HG03060 (cell line): Measurements from ENCODE around the gene C6orf52.
"Not testable (repeated sequence)": the region's sequence is repeated elsewhere in the genome, so short reads cannot be mapped to it uniquely, and the experiment has no call there.

Experiments
- ATAC-seq: cut with Tn5 transposase; IDR thresholded peaks from one replicate; pipeline ENCODE4 v1.9.1; 2021; ENCODE audit warnings: low read depth, moderate number of reproducible peaks; ENCODE audit not compliant: unreplicated experiment

The C6orf52 gene

GRCh38 chr6:10713962-10714361 lies 19.5 kb upstream of the C6orf52 start:
- no peak for ATAC-seq

- no peak for ATAC-seq
These were observed 2.2 kb upstream of the C6orf52 start for GRCh38 chr6:10696655-10697054.

GRCh38 chr6:10695086-10695657 lies 756 bp upstream of the C6orf52 start:
- ATAC-seq = no peak

- no peak for ATAC-seq
These were observed 1.4 kb downstream of the C6orf52 start for GRCh38 chr6:10692965-10693538.

- ATAC-seq = no peak
These were observed 3.6 kb downstream of the C6orf52 start for GRCh38 chr6:10690651-10691445.

GRCh38 chr6:10687582-10687981 lies 6.8 kb downstream of the C6orf52 start:
- no peak for ATAC-seq

GRCh38 chr6:10686901-10687300 lies 7.5 kb downstream of the C6orf52 start:
- no peak for ATAC-seq

GRCh38 chr6:10685092-10685915 lies 9.1 kb downstream of the C6orf52 start:
- ATAC-seq = no peak

- no peak for ATAC-seq
These were observed 9.8 kb downstream of the C6orf52 start for GRCh38 chr6:10684618-10685017.

GRCh38 chr6:10682355-10682988 lies 11.9 kb downstream of the C6orf52 start:
- ATAC-seq = no peak

- ATAC-seq = no peak
These were observed 12.6 kb downstream of the C6orf52 start for GRCh38 chr6:10681795-10682194.

GRCh38 chr6:10678456-10678855 lies 16.0 kb downstream of the C6orf52 start:
- no peak for ATAC-seq

- ATAC-seq = no peak
These were observed 18.0 kb downstream of the C6orf52 start for GRCh38 chr6:10676403-10676802.

- ATAC-seq = no peak
These were observed 26.1 kb downstream of the C6orf52 start for GRCh38 chr6:10668126-10668917.

GRCh38 chr6:10665595-10665994 lies 28.8 kb downstream of the C6orf52 start:
- ATAC-seq = not testable (repeated sequence)

- ATAC-seq = no peak
These were observed 31.7 kb downstream of the C6orf52 start for GRCh38 chr6:10662742-10663141.

GRCh38 chr6:10662207-10662606 lies 32.2 kb downstream of the C6orf52 start:
- no peak for ATAC-seq

- ATAC-seq = not testable (repeated sequence)
These were observed 33.8 kb downstream of the C6orf52 start for GRCh38 chr6:10660431-10661191.
